OCI-LY7 (cell line): ENCODE data around the gene ZMYM1.

ENCODE experiments used
- EZH2phosphoT487 ChIP-seq: fragments of 200-600 bp; sonication (generic); IDR thresholded peaks from 2 replicates; pipeline ENCODE4 v1.6.1; 2018; ENCODE audit warnings: low read depth, borderline replicate concordance, mild to moderate bottlenecking, mixed run types, antibody characterized with exemption, low read length, moderate library complexity, mixed read lengths
- TF ChIP-seq, protein P1 (sequence below): fragments of 200-600 bp; sonication (generic); conservative IDR thresholded peaks from 2 replicates; pipeline ENCODE4 v1.5.1; 2014; ENCODE audit warnings: mild to moderate bottlenecking, antibody characterized with exemption, low read length, moderate library complexity, mixed read lengths

DNA sequence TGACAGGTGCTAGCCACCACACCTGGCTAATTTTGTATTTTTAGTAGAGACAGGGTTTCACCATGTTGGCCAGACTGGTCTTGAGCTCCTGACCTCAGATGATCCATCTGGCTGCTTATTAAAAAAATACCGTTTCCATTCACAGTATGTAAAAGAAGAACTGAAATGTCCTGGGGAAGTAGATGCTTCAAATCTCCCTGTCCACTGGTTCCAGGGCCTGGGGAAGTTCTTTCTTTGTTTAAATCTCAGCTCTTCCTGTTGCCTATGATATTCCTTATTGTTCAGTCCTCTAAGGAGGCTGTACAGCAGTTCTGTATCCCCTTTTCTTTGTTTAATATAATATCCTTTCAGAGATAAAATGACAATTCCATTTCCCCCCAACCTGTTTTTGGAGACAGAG is 47.4 kb downstream of the ZMYM1 start:
- TF ChIP-seq, protein P1, sequence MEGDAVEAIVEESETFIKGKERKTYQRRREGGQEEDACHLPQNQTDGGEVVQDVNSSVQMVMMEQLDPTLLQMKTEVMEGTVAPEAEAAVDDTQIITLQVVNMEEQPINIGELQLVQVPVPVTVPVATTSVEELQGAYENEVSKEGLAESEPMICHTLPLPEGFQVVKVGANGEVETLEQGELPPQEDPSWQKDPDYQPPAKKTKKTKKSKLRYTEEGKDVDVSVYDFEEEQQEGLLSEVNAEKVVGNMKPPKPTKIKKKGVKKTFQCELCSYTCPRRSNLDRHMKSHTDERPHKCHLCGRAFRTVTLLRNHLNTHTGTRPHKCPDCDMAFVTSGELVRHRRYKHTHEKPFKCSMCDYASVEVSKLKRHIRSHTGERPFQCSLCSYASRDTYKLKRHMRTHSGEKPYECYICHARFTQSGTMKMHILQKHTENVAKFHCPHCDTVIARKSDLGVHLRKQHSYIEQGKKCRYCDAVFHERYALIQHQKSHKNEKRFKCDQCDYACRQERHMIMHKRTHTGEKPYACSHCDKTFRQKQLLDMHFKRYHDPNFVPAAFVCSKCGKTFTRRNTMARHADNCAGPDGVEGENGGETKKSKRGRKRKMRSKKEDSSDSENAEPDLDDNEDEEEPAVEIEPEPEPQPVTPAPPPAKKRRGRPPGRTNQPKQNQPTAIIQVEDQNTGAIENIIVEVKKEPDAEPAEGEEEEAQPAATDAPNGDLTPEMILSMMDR: no peak
- no peak for TF ChIP-seq EZH2phosphoT487
